ENCODE data around the gene DUOX1.

The DUOX1 gene

GRCh38 chr15:45143946-45144345 lies 14.2 kb downstream of the DUOX1 start:
- DNase-seq: no peak

GRCh38 chr15:45144775-45145174 lies 15.0 kb downstream of the DUOX1 start:
- peak; percentile 21 for DNase-seq

- no peak for DNase-seq
Observed at GRCh38 chr15:45146405-45146804, 16.6 kb downstream of the DUOX1 start.

- DNase-seq: no peak
Observed at GRCh38 chr15:45147606-45148005, 17.8 kb downstream of the DUOX1 start.

- DNase-seq: no peak
Observed at GRCh38 chr15:45148076-45149059, 18.6 kb downstream of the DUOX1 start.

- DNase-seq: no peak
Observed at GRCh38 chr15:45149060-45149459, 19.3 kb downstream of the DUOX1 start.

GRCh38 chr15:45150481-45150880 lies 20.7 kb downstream of the DUOX1 start:
- DNase-seq: no peak

- DNase-seq: no peak
Observed at GRCh38 chr15:45150997-45151396, 21.2 kb downstream of the DUOX1 start.

- no peak for DNase-seq
Observed at GRCh38 chr15:45151998-45152828, 22.4 kb downstream of the DUOX1 start.

- DNase-seq: no peak
Observed at GRCh38 chr15:45155739-45156138, 25.9 kb downstream of the DUOX1 start.

- peak; percentile 44 for DNase-seq
Observed at GRCh38 chr15:45156744-45157455, 27.1 kb downstream of the DUOX1 start.

- DNase-seq: no peak
Observed at GRCh38 chr15:45157974-45158373, 28.2 kb downstream of the DUOX1 start.

GRCh38 chr15:45161666-45162065 lies 31.9 kb downstream of the DUOX1 start:
- DNase-seq: no peak

- peak; percentile 82 for DNase-seq
Observed at GRCh38 chr15:45162771-45163507, 33.1 kb downstream of the DUOX1 start.

- no peak for DNase-seq
Observed at GRCh38 chr15:45163508-45163856, 33.7 kb downstream of the DUOX1 start.

- no peak for DNase-seq
Observed at GRCh38 chr15:45164914-45165313, 35.1 kb downstream of the DUOX1 start.

GRCh38 chr15:45165536-45165935 lies 35.7 kb downstream of the DUOX1 start:
- DNase-seq: no peak

- DNase-seq: peak; percentile 87
Observed at GRCh38 chr15:45166834-45167630, 37.2 kb downstream of the DUOX1 start.

- no peak for DNase-seq
Observed at GRCh38 chr15:45167631-45168205, 37.9 kb downstream of the DUOX1 start.

- DNase-seq: no peak
Observed at GRCh38 chr15:45168286-45168685, 38.5 kb downstream of the DUOX1 start.

Measured in NCI-H2171 (cell line).